Testis (tissue), 3 donors: Measurements from ENCODE around the gene DUXA. TPM values are rescaled to one million over a fixed set of nuclear protein-coding genes. Genes with fewer than 3 reads are reported as not detected.
A peak's percentile ranks its signal among the peaks of the same experiment; 100 is the strongest.

ENCODE experiments used
- DNase-seq: peaks from one replicate; pipeline ENCODE4 v3.0.0-alpha.2; 2019
- H3K27ac ChIP-seq, 2 donors: fragments of 200-600 bp; sonication (generic); one replicate each; pipeline ENCODE4 v1.5.1; 2019
- H3K27me3 ChIP-seq: fragments of 200-600 bp; sonication (generic); one replicate; pipeline ENCODE4 v1.5.1; 2019
- H3K36me3 ChIP-seq: fragments of 200-600 bp; sonication (generic); one replicate; pipeline ENCODE4 v1.5.1; 2017; ENCODE audit warnings: low read depth; ENCODE audit errors: missing control alignments
- H3K4me1 ChIP-seq: fragments of 200-600 bp; sonication (generic); one replicate; pipeline ENCODE4 v1.5.1; 2019
- H3K4me3 ChIP-seq, 2 donors: fragments of 200-600 bp; sonication (generic); one replicate each; pipeline ENCODE4 v1.5.1; 2017 to 2019
- H3K9me3 ChIP-seq: fragments of 200-600 bp; sonication (generic); one replicate; pipeline ENCODE4 v1.5.1; 2017
- POLR2A ChIP-seq: fragments of 450-650 bp; IDR thresholded peaks from one replicate; pipeline ENCODE4 v1.6.1; 2017; ENCODE audit warnings: antibody characterized with exemption, mild to moderate bottlenecking, moderate library complexity
- WGBS, 2 donors: methylation state at CpG; one replicate each; pipeline ENCODE4 v1.1.5; 2018; 5-methylcytosine and 5-hydroxymethylcytosine counted together
- intact Hi-C: fragments of 100-400 bp; cut with DNase I; formaldehyde crosslinking; loops from one replicate; pipeline ENCODE4 v1.15.1; 2023; ENCODE audit warnings: low total_unique reads
- polyA plus RNA-seq: library from polyadenylated mRNA; stranded (reverse); fragments of 350-450 nt; fragmentation: Illumina TruSeq; extraction: RNeasy Lipid Tissue Mini Kit (QIAGEN cat#74804); gene quantifications from one replicate; pipeline ENCODE4 v1.2.3, GENCODE V29; 2014; ENCODE audit warnings: low read depth, low replicate concordance; ENCODE audit not compliant: insufficient read depth
- small RNA-seq, 2 donors: library from RNA; depleted of rRNA; stranded (forward); fragments of <200 nt; gene quantifications; one replicate each; pipeline ENCODE3, GENCODE V24; 2016
- total RNA-seq, 2 donors: library from RNA; depleted of rRNA; stranded (reverse); fragments of >200 nt; gene quantifications; one replicate each; pipeline ENCODE4 v1.2.3, GENCODE V29; 2016
- TF ChIP-seq, protein P1 (sequence below), 3 experiments: fragments of 450-650 bp in 2 of 3; fragments of 200-600 bp in 1 of 3; sonication (generic) in 1 of 3; IDR thresholded peaks; one replicate each; pipeline ENCODE4 v1.5.1; 2016 to 2019; ENCODE audit warnings: antibody characterized with exemption in 3 of 3, mild to moderate bottlenecking in 2 of 3, moderate library complexity in 1 of 3

Gene DUXA
- total and polyA plus RNA-seq, 3 donors from 2014 or later = 0.31 to 0.87 TPM; not detected in 1

DNA sequence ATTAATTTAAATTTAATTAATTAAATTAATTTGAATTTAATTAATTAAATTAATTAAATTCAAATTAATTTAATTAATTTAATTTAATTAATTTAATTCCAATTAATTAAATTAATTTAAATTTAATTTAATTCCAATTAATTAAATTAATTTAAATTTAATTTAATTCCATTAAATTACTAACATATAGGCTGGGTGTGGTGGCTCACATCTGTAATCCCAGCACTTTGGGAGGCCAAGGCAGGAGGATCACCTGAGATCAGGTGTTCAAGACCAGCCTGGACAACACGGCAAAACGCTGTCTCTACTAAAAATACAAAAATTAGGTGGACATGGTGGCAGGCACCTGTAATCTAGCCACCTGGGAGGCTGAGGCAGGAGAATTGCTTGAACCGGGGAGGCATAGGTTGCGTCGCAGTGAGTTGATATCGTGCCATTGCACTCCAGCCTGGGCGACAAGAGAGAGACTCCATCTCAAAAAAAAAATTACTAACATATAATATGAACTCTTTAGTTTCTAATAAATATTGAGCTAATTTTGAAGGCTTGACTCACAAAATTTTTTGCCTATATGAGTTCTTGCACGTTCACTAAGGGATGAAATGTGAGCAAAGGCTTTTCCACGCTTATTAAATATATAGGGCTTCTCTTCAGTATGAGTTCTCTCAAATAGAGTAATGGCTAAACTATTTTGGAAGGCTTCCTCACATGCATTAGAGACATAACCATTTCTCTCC is 56.5 kb downstream of the DUXA start:
- Histone ChIP-seq H3K27me3 (no peaks in the 10 kb centered on the region), H3K9me3 (no peaks in the 10 kb centered on the region), H3K36me3 (no peaks in the 10 kb centered on the region), H3K4me1 (no peaks in the 10 kb centered on the region), H3K4me3 (no peak overlapping the region), H3K27ac (no peak overlapping the region)
- intact Hi-C loops = no loop called here
- TF ChIP-seq POLR2A = no peak
- TF ChIP-seq, protein P1, sequence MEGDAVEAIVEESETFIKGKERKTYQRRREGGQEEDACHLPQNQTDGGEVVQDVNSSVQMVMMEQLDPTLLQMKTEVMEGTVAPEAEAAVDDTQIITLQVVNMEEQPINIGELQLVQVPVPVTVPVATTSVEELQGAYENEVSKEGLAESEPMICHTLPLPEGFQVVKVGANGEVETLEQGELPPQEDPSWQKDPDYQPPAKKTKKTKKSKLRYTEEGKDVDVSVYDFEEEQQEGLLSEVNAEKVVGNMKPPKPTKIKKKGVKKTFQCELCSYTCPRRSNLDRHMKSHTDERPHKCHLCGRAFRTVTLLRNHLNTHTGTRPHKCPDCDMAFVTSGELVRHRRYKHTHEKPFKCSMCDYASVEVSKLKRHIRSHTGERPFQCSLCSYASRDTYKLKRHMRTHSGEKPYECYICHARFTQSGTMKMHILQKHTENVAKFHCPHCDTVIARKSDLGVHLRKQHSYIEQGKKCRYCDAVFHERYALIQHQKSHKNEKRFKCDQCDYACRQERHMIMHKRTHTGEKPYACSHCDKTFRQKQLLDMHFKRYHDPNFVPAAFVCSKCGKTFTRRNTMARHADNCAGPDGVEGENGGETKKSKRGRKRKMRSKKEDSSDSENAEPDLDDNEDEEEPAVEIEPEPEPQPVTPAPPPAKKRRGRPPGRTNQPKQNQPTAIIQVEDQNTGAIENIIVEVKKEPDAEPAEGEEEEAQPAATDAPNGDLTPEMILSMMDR (IDR thresholded peaks at IDR 0.05) = no peak
- no peak for DNase-seq
- 82 to 85% methylated on average over 9 of the region's 9 CpGs for WGBS, 2 donors

DNA sequence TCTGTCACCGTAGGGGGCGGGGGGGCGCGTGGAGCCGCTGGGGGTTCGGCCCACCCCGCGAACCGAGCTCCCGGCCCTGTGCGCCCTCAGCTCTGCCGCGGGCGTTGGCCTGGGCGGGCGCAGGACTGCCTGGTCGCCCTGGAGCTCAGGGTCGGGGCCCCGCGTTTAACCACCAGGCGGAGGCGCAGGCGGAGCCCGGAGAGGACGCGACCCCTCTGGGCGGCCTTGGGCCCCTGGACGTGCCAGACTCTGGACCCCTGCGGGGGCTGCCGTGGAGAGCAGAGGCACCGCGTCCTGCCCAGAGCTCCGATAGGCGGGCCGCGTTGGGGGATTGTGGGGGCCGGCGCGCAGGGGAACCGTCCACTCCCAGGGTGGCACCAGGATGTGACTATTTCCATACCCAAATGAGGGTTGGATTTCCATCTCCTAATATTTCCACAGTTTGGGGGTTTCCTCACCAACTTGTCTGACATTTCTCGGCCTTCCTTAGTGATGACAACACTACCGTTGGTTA is 60.5 kb downstream of the DUXA start:
- no peaks in the 10 kb centered on the region for H3K36me3 ChIP-seq
- H3K27me3 ChIP-seq = no peaks in the 10 kb centered on the region
- 7 to 15% methylated on average over 6 to 35 of the region's 42 CpGs for WGBS, 2 donors
- H3K27ac ChIP-seq = no peak overlapping the region
- intact Hi-C loops = no loop called here
- peak overlapping the region; percentile 12 to 36 for H3K4me3 ChIP-seq
- H3K4me1 ChIP-seq = no peaks in the 10 kb centered on the region
- DNase-seq = no peak
- no peaks in the 10 kb centered on the region for H3K9me3 ChIP-seq
- TF ChIP-seq, protein P1 (IDR thresholded peaks at IDR 0.05) = no peak
- TF ChIP-seq POLR2A = no peak

DNA sequence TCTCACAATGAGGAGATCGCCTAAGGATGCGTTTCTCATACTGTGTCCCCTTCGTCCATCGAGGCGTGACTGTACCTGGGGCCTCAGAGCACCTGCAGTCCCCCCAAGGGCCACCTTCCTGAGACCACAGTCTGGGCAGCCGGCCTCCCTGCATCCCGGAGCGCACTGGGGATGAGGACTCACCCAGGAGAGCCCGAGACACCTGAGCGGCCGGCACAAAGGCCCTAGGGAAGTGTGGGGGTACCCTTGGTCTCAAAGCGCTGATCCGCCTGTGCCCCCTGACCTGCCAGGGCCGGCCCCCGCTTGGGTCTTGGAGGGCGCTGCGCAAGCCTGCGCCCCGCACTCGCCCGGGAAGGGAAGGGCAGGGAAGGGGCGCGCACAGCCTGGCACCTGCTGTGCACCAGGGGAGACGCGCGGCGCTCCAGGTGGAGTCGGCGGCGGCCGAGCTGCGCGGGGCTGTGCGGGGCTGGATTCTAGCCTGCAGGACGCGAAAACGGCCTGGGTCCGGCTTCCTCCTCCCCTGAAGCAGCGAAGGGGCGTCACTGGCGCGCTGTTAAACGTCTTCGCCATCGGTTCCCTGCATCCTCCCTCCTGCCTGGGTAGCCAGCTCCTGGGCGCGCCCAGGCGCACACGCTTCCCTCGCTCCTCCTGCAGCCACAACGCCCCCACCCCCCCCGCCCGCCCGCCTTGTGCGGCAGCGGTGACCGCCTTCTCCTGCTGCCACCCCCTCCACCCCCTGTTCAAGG is 61.1 kb downstream of the DUXA start:
- intact Hi-C loops = no loop called here
- TF ChIP-seq, protein P1 (IDR thresholded peaks at IDR 0.05) = no peak
- no peak for TF ChIP-seq POLR2A
- Histone ChIP-seq H3K36me3 (no peaks in the 10 kb centered on the region), H3K27me3 (no peaks in the 10 kb centered on the region), H3K4me3 (peak overlapping the region; percentile 12 to 36), H3K4me1 (no peaks in the 10 kb centered on the region), H3K27ac (no peak overlapping the region), H3K9me3 (no peaks in the 10 kb centered on the region)
- DNase-seq = no peak
- 5 to 36% methylated on average over 5 to 54 of the region's 57 CpGs for WGBS, 2 donors

Small RNA genes lying within 50 kb of the gene (small RNA-seq; reads per million reads assigned to genes)
- 0 reads per million in 2 donors for gene AC025588.3

Other genes with a start within 250 kb of the DUXA start
- 1 to 10 TPM; 2.9 to 4.6 TPM for gene USP29, start 47.5 kb downstream of the DUXA start, total RNA-seq
- 9.9 TPM for gene USP29, start 47.5 kb downstream of the DUXA start, polyA plus RNA-seq
- under 1 TPM in 1 of 2 donors, not detected in 1; 0.19 TPM for gene ZIM3, start 22.3 kb downstream of the DUXA start, total RNA-seq
- gene ZIM3, start 22.3 kb downstream of the DUXA start, polyA plus RNA-seq = not detected
- gene ZNF264, start 24.0 kb upstream of the DUXA start, total RNA-seq = 10 to 100 TPM; 47.6 to 48.3 TPM
- gene ZNF264, start 24.0 kb upstream of the DUXA start, polyA plus RNA-seq = 28.7 TPM
- 10 to 100 TPM; 33.8 to 35.1 TPM for gene AURKC, start 63.5 kb upstream of the DUXA start, total RNA-seq
- 109 TPM for gene AURKC, start 63.5 kb upstream of the DUXA start, polyA plus RNA-seq
- 10 to 100 TPM; 19.6 to 23.0 TPM for gene ZNF805, start 73.1 kb upstream of the DUXA start, total RNA-seq
- gene ZNF805, start 73.1 kb upstream of the DUXA start, polyA plus RNA-seq = 6.8 TPM
- 10 to 100 TPM; 59.5 to 65.9 TPM for gene ZNF460, start 113.0 kb upstream of the DUXA start, total RNA-seq
- gene ZNF460, start 113.0 kb upstream of the DUXA start, polyA plus RNA-seq = 5.0 TPM
- 10 to 100 TPM; 11.3 to 12.3 TPM for gene ZNF543, start 153.0 kb upstream of the DUXA start, total RNA-seq
- 4.7 TPM for gene ZNF543, start 153.0 kb upstream of the DUXA start, polyA plus RNA-seq
- gene ZNF304, start 183.8 kb upstream of the DUXA start, total RNA-seq = 10 to 100 TPM; 10.8 to 11.4 TPM
- gene ZNF304, start 183.8 kb upstream of the DUXA start, polyA plus RNA-seq = 9.5 TPM
- gene TRAPPC2B, start 196.1 kb upstream of the DUXA start, total RNA-seq = 10 to 100 TPM; 30.2 to 31.2 TPM
- 24.0 TPM for gene TRAPPC2B, start 196.1 kb upstream of the DUXA start, polyA plus RNA-seq
- gene ZNF547, start 196.1 kb upstream of the DUXA start, total RNA-seq = 10 to 100 TPM in 1 of 2 donors, 1 to 10 TPM in 1; 7.8 to 11.8 TPM
- gene ZNF547, start 196.1 kb upstream of the DUXA start, polyA plus RNA-seq = 4.7 TPM
- 10 to 100 TPM; 35.4 to 39.3 TPM for gene ZNF548, start 222.4 kb upstream of the DUXA start, total RNA-seq
- gene ZNF548, start 222.4 kb upstream of the DUXA start, polyA plus RNA-seq = 14.6 TPM
- 10 to 100 TPM; 19.8 to 25.5 TPM for gene ZNF17, start 243.7 kb upstream of the DUXA start, total RNA-seq
- 7.4 TPM for gene ZNF17, start 243.7 kb upstream of the DUXA start, polyA plus RNA-seq